ENCODE results near the gene GLI3. TPM values are rescaled to one million over a fixed set of nuclear protein-coding genes. Genes with fewer than 3 reads are reported as not detected.
A peak's percentile ranks its signal among the peaks of the same experiment; 100 is the strongest.

Gene GLI3
- polyA plus RNA-seq, 1 experiment, result 6.0 TPM

GRCh38 chr7:42071372-42072261, 165.4 kb downstream of the GLI3 start:
- Histone ChIP-seq H3K4me3 (ENCODE audit: low read depth, low read length) (no peak overlapping the region), H3K27ac (ENCODE audit: low read depth, low read length) (no peak overlapping the region), H3K9me3 (ENCODE audit: control insufficient read depth, insufficient read depth, low read length) (no peaks in the 10 kb centered on the region), H3K27me3 (ENCODE audit: control insufficient read depth, insufficient read depth, low read length) (no peaks in the 10 kb centered on the region)
- CTCF ChIA-PET, result interaction anchor here (0.6 to 3.7 kb wide), 19 partner anchors 8 to 815 kb away, joined by 3 to 13 read pairs (median 3); no protein-coding TSS in a partner anchor
- POLR2A ChIA-PET, result interaction anchor here (1.1 kb wide), 1 partner anchor 28 kb away, joined by 3 read pairs; no protein-coding TSS in a partner anchor
- TF ChIP-seq CTCF (IDR thresholded peaks at IDR 0.05; ENCODE audit: low read depth, low read length), result peak; percentile 36
- DNase-seq (ENCODE audit: low read depth, low spot score), result no peak

- ChIA-PET CTCF (interaction anchor here (2.6 to 3.7 kb wide), 2 partner anchors 9 to 14 kb away, joined by 7 to 11 read pairs; no protein-coding TSS in a partner anchor), POLR2A (no interaction called here)
- H3K27ac ChIP-seq (ENCODE audit: low read depth, low read length), result no peak overlapping the region
- no peak for DNase-seq (ENCODE audit: low read depth, low spot score)
- no peak overlapping the region for H3K4me3 ChIP-seq (ENCODE audit: low read depth, low read length)
- TF ChIP-seq CTCF (IDR thresholded peaks at IDR 0.05; ENCODE audit: low read depth, low read length), result no peak
- no peaks in the 10 kb centered on the region for H3K9me3 ChIP-seq (ENCODE audit: control insufficient read depth, insufficient read depth, low read length)
- no peaks in the 10 kb centered on the region for H3K27me3 ChIP-seq (ENCODE audit: control insufficient read depth, insufficient read depth, low read length)
These were observed 166.9 kb downstream of the GLI3 start for GRCh38 chr7:42070068-42070467.

GRCh38 chr7:42069590-42069989, 167.4 kb downstream of the GLI3 start:
- H3K27me3 ChIP-seq (ENCODE audit: control insufficient read depth, insufficient read depth, low read length), result no peaks in the 10 kb centered on the region
- no peak for TF ChIP-seq CTCF (IDR thresholded peaks at IDR 0.05; ENCODE audit: low read depth, low read length)
- H3K9me3 ChIP-seq (ENCODE audit: control insufficient read depth, insufficient read depth, low read length), result no peaks in the 10 kb centered on the region
- H3K27ac ChIP-seq (ENCODE audit: low read depth, low read length), result no peak overlapping the region
- POLR2A ChIA-PET, result no interaction called here
- CTCF ChIA-PET, result interaction anchor here (3.7 kb wide), 1 partner anchor 8 kb away, joined by 11 read pairs; no protein-coding TSS in a partner anchor
- no peak for DNase-seq (ENCODE audit: low read depth, low spot score)
- no peak overlapping the region for H3K4me3 ChIP-seq (ENCODE audit: low read depth, low read length)

GRCh38 chr7:42068554-42069280, 168.3 kb downstream of the GLI3 start:
- ChIA-PET POLR2A (interaction anchor here (0.7 kb wide), 1 partner anchor 84 kb away, joined by 3 read pairs; no protein-coding TSS in a partner anchor), CTCF (no interaction called here)
- DNase-seq (ENCODE audit: low read depth, low spot score), result no peak
- TF ChIP-seq CTCF (IDR thresholded peaks at IDR 0.05; ENCODE audit: low read depth, low read length), result no peak
- Histone ChIP-seq H3K9me3 (ENCODE audit: control insufficient read depth, insufficient read depth, low read length) (no peaks in the 10 kb centered on the region), H3K27me3 (ENCODE audit: control insufficient read depth, insufficient read depth, low read length) (no peaks in the 10 kb centered on the region), H3K27ac (ENCODE audit: low read depth, low read length) (no peak overlapping the region), H3K4me3 (ENCODE audit: low read depth, low read length) (no peak overlapping the region)

Data from AG04450 (cell line).